CD14-positive monocyte (primary cell): ENCODE data around the gene TMEM132D. TPM values are rescaled to one million over a fixed set of nuclear protein-coding genes. Genes with fewer than 3 reads are reported as not detected.

Experiments used
- DNase-seq, 3 donors: peaks; one replicate each; pipeline ENCODE4 v3.0.0-alpha.2; 2011 to 2022
- H2AFZ ChIP-seq: 2 replicates; pipeline ENCODE4 v1.6.0; 2012; ENCODE audit warnings: mild to moderate bottlenecking, low read depth, low read length, inconsistent platforms; ENCODE audit not compliant: insufficient read depth, poor library complexity, severe bottlenecking
- H3K27ac ChIP-seq, 2 donors: 1 replicate in 1 of 2; 2 replicates in 1 of 2; pipeline ENCODE4 v1.5.1; 2012 to 2013; ENCODE audit warnings: low read length in 2 of 2, control low read depth in 1 of 2, inconsistent platforms in 1 of 2, low read depth in 1 of 2, mild to moderate bottlenecking in 1 of 2
- H3K27me3 ChIP-seq, 2 donors: one replicate each; pipeline versions ENCODE4 v1.6.0 to v1.6.1; 2011 to 2013; ENCODE audit warnings: low read length in 2 of 2; ENCODE audit not compliant: control insufficient read depth in 2 of 2, insufficient read depth in 2 of 2
- H3K36me3 ChIP-seq, 2 donors: replicated peaks in 1 of 2; 1 replicate in 1 of 2; 2 replicates in 1 of 2; pipeline versions ENCODE4 v1.5.1 to v1.6.1; 2012 to 2013; ENCODE audit warnings: low read length in 2 of 2, control low read depth in 1 of 2, inconsistent platforms in 1 of 2, mild to moderate bottlenecking in 1 of 2; ENCODE audit not compliant: insufficient read depth in 2 of 2, control insufficient read depth in 1 of 2
- H3K4me1 ChIP-seq, 2 donors: 1 replicate in 1 of 2; 2 replicates in 1 of 2; pipeline versions ENCODE4 v1.5.1 to v1.6.1; 2012 to 2013; ENCODE audit warnings: low read length in 2 of 2, control low read depth in 1 of 2, inconsistent platforms in 1 of 2, mild to moderate bottlenecking in 1 of 2, moderate library complexity in 1 of 2; ENCODE audit not compliant: insufficient read depth in 2 of 2, control insufficient read depth in 1 of 2
- H3K4me2 ChIP-seq: replicated peaks from 2 replicates; pipeline ENCODE3; 2012; ENCODE audit warnings: low read length, moderate library complexity, mild to moderate bottlenecking; ENCODE audit not compliant: poor library complexity, severe bottlenecking; ENCODE audit errors: extremely low read depth
- H3K4me3 ChIP-seq, 3 experiments: fragments of 200-600 bp in 1 of 3; sonication (generic) in 1 of 3; replicated peaks in 1 of 3; 1 replicate in 2 of 3; 2 replicates in 1 of 3; pipeline ENCODE4 v1.5.1; 2011 to 2013; ENCODE audit warnings: low read length in 3 of 3, mild to moderate bottlenecking in 3 of 3, control low read depth in 2 of 3, low read depth in 2 of 3, inconsistent platforms in 1 of 3, moderate library complexity in 1 of 3
- H3K79me2 ChIP-seq: 2 replicates; pipeline ENCODE4 v1.6.0; 2012; ENCODE audit warnings: mild to moderate bottlenecking, control low read depth, inconsistent platforms, low read length, moderate library complexity; ENCODE audit not compliant: insufficient read depth
- H3K9ac ChIP-seq: 2 replicates; pipeline ENCODE4 v1.6.0; 2017; ENCODE audit warnings: low read length, mild to moderate bottlenecking; ENCODE audit not compliant: insufficient read depth, poor library complexity, severe bottlenecking
- H3K9me3 ChIP-seq, 2 donors: replicated peaks in 1 of 2; 1 replicate in 1 of 2; 2 replicates in 1 of 2; pipeline versions ENCODE4 v1.5.1 to v1.6.1; 2012 to 2013; ENCODE audit warnings: low read length in 2 of 2, control low read depth in 1 of 2; ENCODE audit not compliant: control insufficient read depth in 1 of 2, insufficient read depth in 1 of 2
- H4K20me1 ChIP-seq: 2 replicates; pipeline ENCODE4 v1.6.0; 2012; ENCODE audit warnings: mild to moderate bottlenecking, low read length, control low read depth, moderate library complexity; ENCODE audit not compliant: insufficient read depth
- H3K27ac Mint-ChIP-seq, 7 donors: one replicate each; pipeline ENCODE4 v1.8.0; 2020; ENCODE audit warnings: mild to moderate bottlenecking in 7 of 7, mixed read lengths in 7 of 7, moderate library complexity in 6 of 7, inconsistent platforms in 2 of 7
- H3K27me3 Mint-ChIP-seq, 3 donors: one replicate each; pipeline ENCODE4 v1.8.0; 2021 to 2022; ENCODE audit warnings: low read depth in 3 of 3, mild to moderate bottlenecking in 3 of 3, mixed read lengths in 3 of 3, moderate library complexity in 3 of 3, inconsistent platforms in 1 of 3
- H3K36me3 Mint-ChIP-seq, 2 donors: one replicate each; pipeline ENCODE4 v1.8.0; 2020; ENCODE audit warnings: mixed read lengths in 2 of 2, inconsistent platforms in 1 of 2, mild to moderate bottlenecking in 1 of 2
- H3K4me1 Mint-ChIP-seq: one replicate; pipeline ENCODE4 v1.8.0; 2020; ENCODE audit warnings: mild to moderate bottlenecking, mixed read lengths
- H3K4me3 Mint-ChIP-seq, 2 donors: one replicate each; pipeline ENCODE4 v1.8.0; 2020; ENCODE audit warnings: mild to moderate bottlenecking in 2 of 2, mixed read lengths in 2 of 2, moderate library complexity in 1 of 2
- H3K9me3 Mint-ChIP-seq, 7 donors: one replicate each; pipeline ENCODE4 v1.8.0; 2020 to 2022; ENCODE audit warnings: mixed read lengths in 7 of 7, mild to moderate bottlenecking in 6 of 7, moderate library complexity in 6 of 7, inconsistent platforms in 2 of 7
- CTCF ChIP-seq: fragments of 200-600 bp; IDR thresholded peaks from one replicate; pipeline ENCODE4 v1.8.0; 2022; ENCODE audit warnings: antibody characterized with exemption, mild to moderate bottlenecking
- WGBS: methylation state at CpG from one replicate; pipeline ENCODE4 v1.1.5; 2013; ENCODE audit warnings: missing lambda C conversion rate; ENCODE audit not compliant: insufficient coverage; 5-methylcytosine and 5-hydroxymethylcytosine counted together
- intact Hi-C, 2 donors: fragments of 100-400 bp; cut with micrococcal nuclease; formaldehyde crosslinking; loops; one replicate each; pipeline versions ENCODE4 v1.15.0 to v1.15.1; 2023
- polyA plus RNA-seq, 3 donors: library from polyadenylated mRNA; depleted of rRNA in 1 of 3; unstranded in 2 of 3; stranded (reverse) in 1 of 3; fragments of 300-500 nt in 2 of 3; fragments of >200 nt in 1 of 3; fragmentation: Illumina TruSeq in 2 of 3; gene quantifications; 1 replicate in 2 of 3; 2 replicates in 1 of 3; pipeline ENCODE4 v1.2.3, GENCODE V29; 2012 to 2021

The TMEM132D gene
- polyA plus RNA-seq, 3 donors: 0.04 TPM; not detected in 2

DNA sequence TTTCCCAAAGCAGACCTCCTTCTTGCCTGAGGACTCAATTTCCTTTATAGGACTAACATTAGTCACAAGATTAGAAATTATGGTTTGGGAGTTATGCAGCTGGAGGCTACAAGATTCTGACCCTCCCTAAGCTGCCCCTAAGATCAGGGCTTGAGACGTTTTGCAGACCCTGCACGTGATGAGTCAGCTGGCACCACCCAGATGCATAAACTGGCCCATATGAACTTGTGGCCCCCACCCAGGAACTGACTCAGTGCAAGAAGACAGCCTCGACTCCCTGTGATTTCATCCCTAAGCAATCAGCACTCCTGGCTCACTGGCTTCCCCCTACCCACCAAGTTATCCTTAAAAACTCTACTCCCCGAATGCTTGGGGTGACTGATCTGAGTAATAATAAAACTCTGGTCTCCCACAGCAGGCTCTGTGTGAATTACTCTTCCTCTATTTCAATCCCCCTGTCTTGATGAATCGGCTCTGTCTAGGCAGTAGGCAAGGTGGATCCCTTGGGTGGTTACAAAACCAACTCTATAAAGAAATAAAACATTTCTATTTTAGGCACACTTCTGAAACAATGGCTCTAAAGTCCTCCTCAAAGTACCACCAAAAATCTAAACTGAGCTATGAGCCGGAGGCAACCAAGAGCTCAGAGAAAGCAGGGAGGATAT is 233.4 kb downstream of the TMEM132D start:
- WGBS: 87% methylated on average over 4 of the region's 6 CpGs

DNA sequence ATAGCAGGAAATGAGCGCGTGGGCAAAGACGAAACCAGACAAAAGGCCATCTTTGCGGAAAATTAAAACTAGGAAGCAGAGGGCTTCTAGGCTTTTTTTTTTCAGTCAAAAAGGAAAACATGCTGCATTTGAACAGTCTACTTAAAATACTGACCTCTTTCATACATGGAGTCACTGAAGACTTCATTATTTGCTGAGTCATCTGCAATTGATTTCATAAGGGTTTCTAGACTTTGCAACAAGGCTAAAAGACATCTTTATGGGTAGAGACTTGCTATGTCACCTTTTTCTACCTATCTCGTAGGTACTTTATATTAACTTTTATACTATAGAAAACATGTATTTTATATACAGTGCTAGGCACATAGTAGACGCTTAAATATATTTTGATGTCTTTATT is 238.4 kb downstream of the TMEM132D start:
- no peak for TF ChIP-seq CTCF
- peaks cover 19 to 39% of the 10 kb centered on the region in 2 donors for H3K9me3 ChIP-seq
- H3K4me3 ChIP-seq: no peak overlapping the region
- no peaks in the 10 kb centered on the region for H3K27me3 ChIP-seq
- WGBS: 87% methylated on average over 3 of the region's 6 CpGs
- Mint-ChIP-seq H3K36me3 (no peaks in the 10 kb centered on the region), H3K9me3 (peaks cover 0 to 18% (median 12%) of the 10 kb centered on the region in 7 donors), H3K4me1 (no peaks in the 10 kb centered on the region), H3K27ac (no peak overlapping the region), H3K4me3 (no peak overlapping the region), H3K27me3 (no peaks in the 10 kb centered on the region)
- no peak overlapping the region for H3K4me2 ChIP-seq
- intact Hi-C loops: no loop called here
- H3K9ac ChIP-seq: no peak overlapping the region
- no peaks in the 10 kb centered on the region for H4K20me1 ChIP-seq
- no peak overlapping the region for H2AFZ ChIP-seq
- H3K79me2 ChIP-seq: no peaks in the 10 kb centered on the region
- no peak overlapping the region for H3K27ac ChIP-seq
- no peaks in the 10 kb centered on the region for H3K36me3 ChIP-seq
- no peaks in the 10 kb centered on the region for H3K4me1 ChIP-seq
- DNase-seq: no peak

More for the DNA sequence above, 233.4 kb downstream of the TMEM132D start:
- no peaks in the 10 kb centered on the region for H3K36me3 Mint-ChIP-seq
- no peaks in the 10 kb centered on the region for H4K20me1 ChIP-seq
- H3K4me2 ChIP-seq: no peak overlapping the region
- no peaks in the 10 kb centered on the region for H3K27me3 Mint-ChIP-seq
- H3K4me1 ChIP-seq: no peaks in the 10 kb centered on the region
- no peak overlapping the region for H3K9ac ChIP-seq
- intact Hi-C loops: no loop called here
- TF ChIP-seq CTCF: no peak
- H3K27ac ChIP-seq: no peak overlapping the region
- peaks cover 1 to 21% (median 7%) of the 10 kb centered on the region in 7 donors for H3K9me3 Mint-ChIP-seq
- DNase-seq: no peak
- H3K27ac Mint-ChIP-seq: no peak overlapping the region
- no peak overlapping the region for H3K4me3 ChIP-seq
- H3K36me3 ChIP-seq: no peaks in the 10 kb centered on the region
- no peaks in the 10 kb centered on the region for H3K27me3 ChIP-seq
- no peak overlapping the region for H2AFZ ChIP-seq
- peaks cover 14 to 23% of the 10 kb centered on the region in 2 donors for H3K9me3 ChIP-seq
- H3K79me2 ChIP-seq: no peaks in the 10 kb centered on the region
- no peaks in the 10 kb centered on the region for H3K4me1 Mint-ChIP-seq
- H3K4me3 Mint-ChIP-seq: no peak overlapping the region
